ENCODE results near the gene BABAM2.

- TF ChIP-seq EZH2phosphoT487 (IDR thresholded peaks at IDR 0.05) (no peak), CTCF (IDR thresholded peaks at IDR 0.05) (no peak)
These were observed 31.5 kb downstream of the BABAM2 start for GRCh38 chr2:27921880-27922547.

Data from neural progenitor cell (in vitro differentiated cells).